ENCODE results near the gene IKBKE.

Gene IKBKE

DNA sequence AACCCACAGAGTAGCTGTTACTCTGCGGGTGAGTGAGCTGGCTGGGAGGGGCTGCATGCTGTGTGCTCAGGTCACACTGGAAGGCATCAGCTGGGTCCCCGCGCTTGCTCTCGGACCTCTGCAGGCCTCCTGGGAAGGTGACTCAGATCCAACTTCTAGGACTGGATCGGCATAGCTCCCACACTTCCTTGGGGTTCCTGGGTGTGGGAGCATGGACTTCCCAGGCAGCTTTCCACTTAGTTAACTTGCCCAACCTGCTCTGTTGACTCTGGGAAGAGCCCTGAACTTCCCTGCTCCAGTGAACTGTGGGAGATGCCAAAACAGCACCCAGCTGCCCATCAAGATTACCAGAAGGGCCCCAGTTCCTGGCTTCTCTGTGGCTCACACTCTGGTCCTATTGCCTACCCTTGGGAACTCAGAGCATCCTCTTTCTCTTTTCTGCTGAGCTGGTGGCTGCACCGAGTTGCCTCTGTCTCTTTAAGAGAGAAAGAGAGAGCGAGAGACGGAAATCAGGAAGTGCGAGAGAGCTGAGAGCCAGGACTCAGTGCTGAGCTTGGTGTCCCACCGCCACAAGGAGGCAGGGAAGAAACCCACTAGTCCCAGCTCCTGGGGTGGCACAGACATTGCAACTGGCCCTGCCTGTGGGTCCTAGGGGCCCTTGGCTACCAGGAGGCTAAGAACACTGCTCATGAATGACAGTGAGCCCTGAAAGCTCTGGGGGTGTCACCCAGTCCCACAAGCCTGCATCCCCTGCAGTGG, at the start of gene IKBKE:
TSS of gene IKBKE (plus strand) at position 544 of the 759 bp plus-strand sequence. CDS start 2,752 bp downstream, outside the sequence.
- DNase-seq (ENCODE audit: low spot score): no peak

DNA sequence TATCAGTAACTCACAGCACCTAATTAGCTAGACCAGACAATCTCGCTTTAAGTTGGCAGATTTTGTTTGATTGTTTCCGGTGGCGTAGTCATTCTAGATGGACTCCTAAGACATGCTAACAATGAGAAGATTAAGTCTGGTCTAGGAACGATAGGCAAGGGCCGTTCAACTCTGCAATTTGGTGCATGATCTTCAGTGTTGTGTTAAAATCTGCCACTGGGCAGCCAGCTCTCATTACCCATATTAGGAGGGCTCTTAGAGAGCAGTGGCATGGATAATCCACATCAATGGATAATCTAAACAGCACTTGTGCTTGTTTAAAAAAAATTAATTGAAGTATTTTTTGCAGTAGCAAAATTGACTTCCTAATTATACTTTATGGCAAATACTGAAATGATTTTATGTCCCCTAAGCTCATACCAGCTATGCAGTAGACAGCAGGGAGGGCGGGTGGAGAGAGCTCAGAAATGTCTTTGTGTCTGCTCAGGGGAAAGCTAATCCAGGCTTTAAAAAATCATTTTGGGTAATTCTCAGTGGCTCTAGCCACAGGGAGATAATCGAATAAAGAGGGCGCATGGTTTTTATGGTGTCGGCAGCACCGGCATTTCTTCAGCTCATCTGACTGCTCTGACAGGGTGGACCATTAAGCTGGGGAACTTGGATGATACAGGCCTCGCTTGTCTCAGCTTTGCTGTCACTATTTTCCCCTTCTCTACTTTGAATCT, 48.5 kb upstream of the IKBKE start:
- DNase-seq (ENCODE audit: low spot score): no peak

DNA sequence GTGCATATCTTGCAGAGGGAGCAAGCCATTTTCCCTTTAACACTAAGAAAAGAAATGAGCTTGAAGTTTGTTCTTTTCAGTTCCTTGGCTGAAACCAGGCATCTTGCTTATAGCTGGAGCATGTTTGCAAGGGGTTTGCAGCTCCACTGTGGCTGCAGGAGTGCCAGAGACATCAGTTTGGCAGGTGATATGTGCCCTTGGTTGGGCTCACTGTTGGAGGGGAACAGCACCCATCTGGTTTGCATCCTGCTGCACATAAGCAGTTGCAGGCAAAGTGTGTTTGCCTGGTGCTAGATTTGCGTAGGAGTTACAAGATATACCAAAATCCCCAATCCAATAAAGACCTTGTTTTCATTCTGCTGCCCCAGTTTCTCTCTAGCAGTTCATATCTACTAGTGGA, 47.8 kb upstream of the IKBKE start:
- no peak for DNase-seq (ENCODE audit: low spot score)

DNA sequence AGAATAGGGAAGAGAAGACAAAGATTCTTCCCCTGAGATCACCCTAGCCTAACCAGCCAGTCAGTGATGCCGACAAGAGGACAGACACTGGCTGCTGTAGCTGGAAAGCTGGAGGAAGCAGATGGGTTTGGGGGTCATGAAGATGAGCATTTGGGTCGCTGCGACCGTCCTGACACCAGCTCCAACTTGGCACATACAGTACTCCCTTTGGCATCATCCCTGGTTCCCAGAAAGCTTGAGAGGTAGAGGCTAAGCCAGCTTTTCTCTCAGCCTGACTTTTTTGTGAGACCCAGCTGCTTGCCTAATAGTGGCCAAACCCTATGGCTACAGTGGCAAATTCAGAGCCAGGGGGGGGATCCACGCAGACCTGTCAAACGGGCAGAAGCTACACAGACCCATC, 43.0 kb upstream of the IKBKE start:
- no peak for DNase-seq (ENCODE audit: low spot score)

DNA sequence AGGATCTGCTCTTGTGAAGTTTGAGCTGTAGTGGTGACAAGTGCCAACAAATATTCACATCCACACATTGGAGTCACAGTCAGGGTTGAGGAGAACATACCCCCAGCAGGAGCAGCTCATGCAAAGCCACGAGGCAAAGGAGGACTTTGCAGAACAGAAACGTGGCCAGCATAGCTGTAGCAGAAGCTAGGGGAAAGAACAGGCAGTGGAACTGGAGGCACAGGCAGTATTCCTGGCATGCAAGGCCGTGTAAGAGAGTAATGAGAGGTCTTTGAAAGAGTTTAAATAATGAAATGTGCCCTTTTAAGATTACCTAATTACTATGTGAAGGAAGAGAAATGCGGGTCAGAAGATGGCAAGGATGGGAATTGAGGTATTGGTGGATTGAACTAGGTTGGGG, 40.9 kb upstream of the IKBKE start:
- DNase-seq (ENCODE audit: low spot score): no peak

DNA sequence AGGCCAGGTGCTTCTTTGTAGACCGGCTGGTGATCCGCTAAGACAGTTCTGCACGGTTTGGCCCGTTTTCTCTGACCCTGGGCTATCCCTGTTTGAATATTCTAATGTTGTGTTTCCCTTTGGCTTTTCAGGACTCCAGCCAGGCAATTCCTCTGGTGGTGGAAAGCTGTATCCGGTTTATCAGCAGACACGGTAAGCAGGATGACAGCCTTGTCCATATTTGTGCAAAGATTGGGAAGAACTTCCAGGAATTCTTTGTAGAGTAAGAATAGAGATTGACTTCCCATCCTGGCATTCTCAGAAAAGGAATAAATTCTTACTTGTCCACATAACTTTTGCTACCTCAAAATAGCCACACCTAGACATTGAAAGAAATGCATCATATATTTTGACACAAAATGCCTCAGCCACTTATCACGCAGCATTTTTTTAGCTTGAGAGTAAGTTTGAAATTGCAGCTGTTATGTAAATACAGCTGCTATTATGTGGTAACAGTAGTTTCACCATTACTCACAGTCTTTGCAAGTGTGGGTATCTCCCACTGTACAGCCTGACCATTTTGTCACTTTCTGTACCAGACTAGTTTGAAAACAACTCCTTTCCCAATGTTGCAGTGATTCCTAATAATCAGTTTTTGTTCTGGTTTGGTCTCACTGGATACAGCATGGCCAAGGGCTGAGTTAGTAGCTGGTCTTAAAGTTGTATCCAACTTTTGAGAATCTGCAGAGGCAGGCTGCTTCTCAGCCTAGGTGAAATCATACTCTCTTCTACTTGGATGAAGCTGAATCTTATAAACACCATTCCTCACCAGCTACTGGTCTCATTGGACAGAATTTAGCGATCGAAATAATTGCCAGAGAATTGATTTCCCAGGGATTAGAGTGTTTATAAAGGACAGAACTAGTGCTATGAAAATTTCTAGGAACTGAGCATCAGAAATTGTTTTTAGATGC, 40.0 kb upstream of the IKBKE start:
- peak; percentile 94 for DNase-seq (ENCODE audit: low spot score)

DNA sequence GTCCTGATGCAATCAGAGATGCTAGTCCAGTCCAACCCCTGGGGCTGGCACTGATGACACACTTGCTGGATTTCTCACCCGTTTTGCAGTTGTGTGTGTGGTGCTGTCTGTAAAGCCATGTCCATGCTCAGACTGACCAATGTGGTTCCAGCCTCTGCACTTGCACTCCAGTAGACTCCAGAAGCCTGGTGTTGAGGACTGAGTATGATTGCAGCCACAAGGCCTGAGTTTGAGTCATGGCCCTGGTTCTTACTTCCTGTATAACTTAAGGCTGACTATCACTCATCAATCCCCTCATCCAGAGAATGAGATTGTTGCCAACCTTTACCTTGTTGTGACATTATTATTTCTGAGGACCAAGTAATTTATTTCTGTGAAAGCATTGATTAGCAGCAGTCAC, 34.8 kb upstream of the IKBKE start:
- DNase-seq (ENCODE audit: low spot score): no peak

DNA sequence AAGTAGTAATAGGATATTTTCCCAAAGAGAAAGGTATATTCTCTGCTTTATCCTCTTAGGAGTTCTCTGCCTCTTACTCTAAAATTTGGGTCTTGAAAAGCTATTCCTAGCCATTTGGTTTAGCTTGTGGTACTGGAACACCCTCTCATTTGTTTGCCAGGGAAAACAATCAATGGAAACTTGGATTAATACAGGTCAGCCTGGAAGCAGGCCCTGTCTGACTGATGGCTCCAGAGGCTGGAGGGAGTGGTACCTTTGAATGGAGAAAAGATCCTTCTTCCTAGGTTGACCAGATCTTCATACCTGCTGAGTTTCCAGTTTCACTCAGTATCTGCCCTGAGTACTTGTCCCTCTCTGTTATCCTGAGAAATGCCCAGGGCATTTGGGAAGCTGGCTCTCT, 31.7 kb upstream of the IKBKE start:
- DNase-seq (ENCODE audit: low spot score): no peak

DNA sequence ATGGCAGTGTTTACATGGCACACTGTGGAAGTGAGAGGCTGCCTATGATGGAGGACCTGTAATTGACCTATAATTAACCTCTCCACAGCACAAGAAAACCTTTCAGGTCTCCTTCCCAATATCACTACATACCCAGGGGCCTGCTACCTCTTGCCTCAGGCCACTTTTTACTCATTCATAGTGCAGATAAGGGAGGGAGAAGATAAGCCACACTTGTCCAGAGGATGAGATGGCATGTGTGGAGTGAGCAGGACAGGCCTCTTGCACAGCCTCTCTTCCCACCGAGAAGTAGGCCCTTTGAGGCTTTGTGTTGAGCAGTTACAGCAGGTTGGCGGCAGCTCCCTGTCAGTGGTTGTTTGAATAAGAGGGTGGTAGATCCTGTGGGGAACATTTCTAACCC, 31.1 kb upstream of the IKBKE start:
- no peak for DNase-seq (ENCODE audit: low spot score)

DNA sequence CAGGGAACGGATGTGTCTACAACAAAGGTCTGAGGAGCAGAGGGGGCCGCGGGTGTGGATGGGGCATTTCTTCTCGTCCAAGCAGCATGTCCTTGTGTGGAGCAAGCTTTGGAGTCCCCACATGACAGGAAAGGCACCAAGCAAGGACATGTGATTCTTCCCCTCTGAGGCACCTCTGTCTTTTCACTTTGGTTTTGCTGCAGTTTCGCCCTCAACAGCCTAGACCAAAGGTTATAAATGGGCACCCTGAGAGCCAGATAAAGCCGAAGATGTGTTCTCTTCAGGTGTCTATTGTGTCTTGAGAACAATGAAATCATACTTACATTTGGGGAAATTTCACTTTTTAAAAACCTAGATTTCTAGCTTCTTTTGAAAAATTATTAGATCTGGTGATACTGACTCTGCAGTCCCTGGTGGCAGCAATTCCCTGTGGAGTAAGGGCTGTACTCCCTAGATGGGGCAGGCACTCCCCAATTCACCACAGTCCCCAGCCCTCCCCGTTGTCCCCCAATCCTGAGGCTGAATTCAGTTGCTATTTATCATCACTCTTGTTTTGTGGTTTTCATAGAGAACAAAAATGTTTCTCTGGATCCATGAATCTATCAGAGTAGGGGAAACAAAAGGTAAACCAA, 28.8 kb upstream of the IKBKE start:
- no peak for DNase-seq (ENCODE audit: low spot score)

DNA sequence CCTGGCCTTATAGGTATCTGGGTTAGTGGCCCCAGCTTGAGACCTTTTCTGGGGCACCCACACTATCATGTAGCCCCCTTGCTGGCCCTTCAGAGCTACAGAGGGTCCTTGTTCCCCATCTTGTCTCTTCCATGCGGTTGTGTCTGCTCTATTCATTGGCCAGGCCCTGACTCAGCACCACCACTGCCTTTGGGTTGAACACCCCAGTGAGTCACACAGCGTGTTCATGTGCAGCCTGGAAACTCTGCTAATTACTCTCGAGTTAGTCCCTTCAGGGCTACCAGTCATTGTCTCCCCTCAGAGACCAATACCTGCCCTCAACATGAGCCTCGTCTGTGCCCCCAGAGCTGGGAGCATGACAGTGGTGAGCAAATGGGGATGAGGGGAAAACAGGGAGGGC, 28.2 kb upstream of the IKBKE start:
- no peak for DNase-seq (ENCODE audit: low spot score)

DNA sequence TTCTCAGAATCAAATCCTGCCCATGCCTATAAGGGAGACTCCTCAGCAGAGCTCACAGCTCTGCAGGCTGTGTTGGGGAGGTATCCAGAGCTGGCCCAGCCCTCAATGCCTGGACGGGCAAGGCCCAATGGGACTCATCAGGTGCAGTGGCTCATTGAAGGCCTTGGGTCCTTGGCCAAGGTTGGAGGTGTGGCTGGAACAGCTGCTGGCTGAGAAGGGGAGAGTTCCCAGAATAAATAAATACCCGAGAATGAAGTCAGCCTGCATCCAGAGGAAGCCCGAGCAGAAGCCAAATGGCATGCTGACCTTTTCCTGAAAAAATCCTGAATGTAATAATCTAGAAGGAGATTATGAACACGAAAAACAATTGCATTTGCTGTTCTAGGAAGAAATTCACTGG, 25.2 kb upstream of the IKBKE start:
- no peak for DNase-seq (ENCODE audit: low spot score)

DNA sequence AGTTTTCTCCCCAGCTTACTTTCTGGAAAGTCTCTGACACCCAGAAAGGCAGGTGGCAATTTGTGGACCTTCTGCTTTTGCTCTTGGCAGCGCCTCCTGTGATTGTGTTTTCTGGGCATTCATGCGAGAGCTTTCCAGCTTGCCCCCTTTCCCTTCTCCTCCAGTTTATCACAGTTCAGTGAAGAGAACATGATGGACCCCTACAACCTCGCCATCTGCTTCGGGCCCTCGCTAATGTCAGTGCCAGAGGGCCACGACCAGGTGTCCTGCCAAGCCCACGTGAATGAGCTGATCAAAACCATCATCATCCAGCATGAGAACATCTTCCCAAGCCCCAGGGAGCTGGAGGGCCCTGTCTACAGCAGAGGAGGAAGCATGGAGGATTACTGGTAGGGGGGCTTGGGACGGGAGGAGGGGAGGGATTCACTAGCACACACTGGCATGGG, 24.3 kb upstream of the IKBKE start:
- DNase-seq (ENCODE audit: low spot score): no peak

DNA sequence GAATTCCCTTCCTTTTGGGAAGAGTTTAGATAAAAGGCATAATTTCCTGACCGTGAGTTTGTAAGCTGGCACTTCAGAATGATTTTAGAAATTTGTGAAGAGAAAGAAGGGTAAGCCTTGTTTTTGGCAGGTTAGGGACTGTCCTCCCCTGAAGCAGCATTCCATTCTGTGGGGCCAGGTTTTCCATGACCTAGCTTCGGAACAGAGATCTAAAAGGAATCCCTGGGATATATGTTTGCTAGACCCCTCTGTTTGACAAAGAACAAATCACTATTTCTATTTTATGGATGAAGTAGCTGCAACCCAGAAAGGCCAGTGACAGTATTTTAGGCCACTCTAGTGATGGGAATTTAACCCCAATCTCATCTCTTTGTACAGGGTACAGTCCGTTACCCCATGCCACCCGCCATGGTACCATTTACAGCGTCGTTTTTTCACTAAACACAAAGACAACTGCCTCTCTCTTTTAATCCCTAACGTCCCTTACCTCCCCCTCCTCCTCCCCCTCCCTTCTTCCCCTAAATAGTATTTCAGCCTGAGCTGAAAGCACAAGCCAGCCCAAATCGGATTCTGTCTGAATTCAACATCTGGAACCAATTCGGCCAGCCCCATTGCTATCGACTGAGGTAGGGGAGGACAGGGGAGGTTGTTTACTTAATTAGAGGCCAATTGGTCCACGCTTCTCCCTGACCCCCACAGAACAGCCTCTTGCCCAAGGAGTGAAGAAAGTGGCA, 23.4 kb upstream of the IKBKE start:
- DNase-seq (ENCODE audit: low spot score): no peak

DNA sequence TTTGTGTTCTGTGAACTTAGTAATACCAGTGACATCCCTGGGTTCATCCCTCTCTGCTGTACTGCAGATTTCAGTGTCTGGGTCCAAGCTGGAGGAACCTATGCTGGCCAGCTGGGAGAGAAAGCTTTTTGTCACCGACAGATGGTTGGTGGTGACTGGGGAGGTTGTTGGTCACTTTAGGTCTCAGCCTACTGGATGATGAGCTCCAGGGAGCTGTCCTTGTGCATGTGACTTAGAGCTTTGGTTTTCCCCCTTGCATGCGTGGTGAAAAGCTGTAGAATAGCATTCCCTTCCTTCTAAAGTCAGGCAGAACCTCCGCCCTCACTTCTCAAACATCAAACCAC, 22.9 kb upstream of the IKBKE start:
- DNase-seq (ENCODE audit: low spot score): no peak

DNA sequence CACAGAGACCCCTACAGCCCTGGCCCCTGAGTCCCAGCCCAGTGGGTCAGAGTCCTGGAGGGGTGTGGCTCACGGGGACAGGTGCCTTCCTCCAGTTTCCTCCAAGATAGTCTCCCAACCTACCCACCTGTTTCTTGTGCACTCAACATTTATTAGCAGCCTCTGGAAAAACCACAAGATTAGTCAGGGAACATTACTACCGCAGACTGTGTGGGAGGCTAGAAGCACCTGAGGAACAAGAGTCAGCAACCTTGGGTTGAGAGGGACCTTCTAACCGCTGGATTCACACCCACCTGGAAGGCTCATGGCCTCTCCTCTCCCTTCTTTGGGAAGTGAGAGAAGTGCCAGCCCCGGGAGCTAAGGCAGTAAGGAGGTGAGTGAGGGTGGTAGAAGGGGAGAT, 22.5 kb upstream of the IKBKE start:
- no peak for DNase-seq (ENCODE audit: low spot score)

DNA sequence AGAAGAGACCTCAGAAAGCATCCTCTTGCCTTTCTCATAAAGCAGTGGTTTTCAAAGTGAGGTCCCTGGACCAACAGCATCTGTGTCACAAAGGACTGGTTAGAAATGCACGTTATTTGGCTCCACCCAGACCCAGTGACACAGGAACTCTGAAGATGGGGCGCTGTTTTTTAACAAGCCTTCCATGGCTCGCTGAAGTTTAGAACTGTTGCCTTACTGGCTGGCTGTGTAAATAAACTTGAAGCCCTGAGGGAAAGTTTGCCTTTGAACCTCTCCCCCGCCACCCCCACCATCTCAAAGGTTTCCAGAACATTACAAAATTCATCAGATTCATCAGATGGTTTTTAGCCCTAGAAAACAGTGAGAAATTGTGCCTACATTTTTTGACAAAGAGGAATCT, 21.8 kb upstream of the IKBKE start:
- DNase-seq (ENCODE audit: low spot score): no peak

DNA sequence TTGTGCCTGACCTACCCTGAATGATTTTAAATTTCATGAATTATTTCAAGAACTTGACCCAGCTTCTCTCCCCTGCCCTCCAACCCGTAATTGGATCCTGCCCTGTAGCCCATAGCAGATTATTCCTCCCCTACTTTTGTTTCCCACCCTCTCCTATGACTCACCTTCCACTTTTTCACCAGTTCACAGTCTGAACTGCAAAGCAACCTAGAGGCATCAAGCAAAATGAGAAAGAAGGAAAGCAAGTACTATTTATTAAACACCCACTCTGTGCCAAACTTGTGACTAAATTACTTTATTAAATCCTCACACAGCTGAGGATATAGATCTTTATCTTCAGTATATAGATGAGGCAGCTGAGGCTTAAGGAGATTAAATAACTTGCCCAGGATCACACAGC, 20.7 kb upstream of the IKBKE start:
- DNase-seq (ENCODE audit: low spot score): no peak

DNA sequence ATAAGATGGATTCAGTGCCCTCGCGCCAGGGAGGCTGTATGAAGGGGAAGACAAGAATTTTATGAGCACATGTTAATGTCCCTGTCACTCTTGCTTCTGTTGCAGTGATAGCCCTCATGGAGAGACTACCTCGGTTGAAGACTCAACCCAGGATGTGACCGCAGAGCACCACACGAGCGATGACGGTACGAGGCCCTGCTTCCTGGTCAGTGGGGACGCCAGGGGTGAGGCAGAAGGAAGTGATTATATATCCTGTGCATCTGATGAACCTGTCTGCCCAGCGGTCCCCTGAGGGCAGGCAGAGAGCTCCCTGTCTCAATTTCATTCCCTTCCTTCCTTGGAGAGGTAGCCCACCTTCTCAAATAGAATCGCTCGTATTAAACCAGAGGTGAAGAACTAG, 20.0 kb upstream of the IKBKE start:
- DNase-seq (ENCODE audit: low spot score): peak; percentile 84

DNA sequence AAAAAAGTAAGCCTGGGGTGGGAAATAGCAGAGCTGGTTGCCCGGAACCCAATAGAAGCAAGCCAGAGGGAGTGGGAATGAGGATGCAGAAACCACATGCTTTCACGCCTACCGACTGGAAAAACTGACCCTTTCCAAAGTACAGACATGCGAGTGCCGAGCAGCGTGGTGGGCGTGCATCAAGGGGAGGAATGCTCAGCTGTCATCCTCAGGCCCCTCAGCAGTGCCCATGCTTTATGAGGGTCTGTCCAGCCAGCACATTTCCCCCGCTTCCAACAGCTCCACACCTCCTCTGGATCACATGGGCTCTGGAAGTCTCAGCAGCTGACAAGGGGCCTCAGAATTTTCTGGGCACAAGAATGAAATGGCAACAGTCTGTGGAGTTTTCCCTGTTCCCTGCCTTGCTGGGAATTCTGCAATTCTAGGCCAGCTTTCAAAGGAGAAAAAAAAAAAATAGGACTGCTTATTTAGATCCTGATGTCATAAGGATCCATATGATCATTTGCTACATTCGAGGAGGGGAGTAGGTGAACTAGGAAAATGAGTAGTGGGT, 19.1 kb upstream of the IKBKE start:
- DNase-seq (ENCODE audit: low spot score): no peak

DNA sequence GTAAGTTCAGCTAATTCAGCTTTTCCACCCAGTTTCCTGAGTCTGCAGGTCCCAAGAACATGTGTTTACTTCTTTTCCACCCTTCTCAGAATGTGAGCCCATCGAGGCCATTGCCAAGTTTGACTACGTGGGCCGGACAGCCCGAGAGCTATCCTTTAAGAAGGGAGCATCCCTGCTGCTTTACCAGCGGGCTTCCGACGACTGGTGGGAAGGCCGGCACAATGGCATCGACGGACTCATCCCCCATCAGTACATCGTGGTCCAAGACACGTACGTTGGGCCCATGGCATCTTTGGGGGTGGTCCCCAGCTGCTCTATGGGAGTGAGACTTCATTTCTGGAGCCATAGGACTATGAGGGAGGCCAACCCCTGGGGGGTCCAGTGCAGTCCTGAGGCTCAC, 17.2 kb upstream of the IKBKE start:
- no peak for DNase-seq (ENCODE audit: low spot score)

Measured in kidney capillary endothelial cell (primary cell).